Panc1 (cell line): ENCODE results near the gene LAMC3. TPM values are rescaled to one million over a fixed set of nuclear protein-coding genes. Genes with fewer than 3 reads are reported as not detected.

ENCODE experiments used
- ATAC-seq: fragments of 200-7000 bp; cut with Tn5 transposase; 2 replicates; pipeline ENCODE4 v1.9.1; 2020; ENCODE audit warnings: mild to moderate bottlenecking, moderate library complexity
- BruUV-seq: library from RNA; stranded (reverse); fragments of 400-500 nt; replicated peaks from 2 replicates; lab custom pipeline; 2021; lab: Mats Ljungman, UMichigan
- CTCF ChIA-PET: fragments of 300-600 bp; sonication (Branson Sonifier 250); formaldehyde crosslinking; loops from one replicate; lab custom pipeline; 2022; ENCODE audit warnings: antibody characterized with exemption; lab: Charles Lee
- POLR2A ChIA-PET: fragments of 300-600 bp; sonication (Branson Sonifier 250); formaldehyde crosslinking; loops from one replicate; lab custom pipeline; 2022; ENCODE audit warnings: antibody characterized with exemption; lab: Charles Lee
- DNase-seq: peaks from one replicate; pipeline ENCODE4 v3.0.0-alpha.2; 2010; ENCODE audit warnings: low read depth, low spot score
- H3K27ac ChIP-seq: 2 replicates; pipeline ENCODE4 v1.5.1; 2011; ENCODE audit warnings: mild to moderate bottlenecking, low read length, inconsistent platforms
- H3K27me3 ChIP-seq: fragments of 200-500 bp; sonication (Bioruptor generic); 2 replicates; pipeline ENCODE4 v1.6.0; 2014; ENCODE audit warnings: low read length, inconsistent platforms; ENCODE audit not compliant: control insufficient read depth, insufficient read depth
- H3K36me3 ChIP-seq: fragments of 200-500 bp; sonication (Bioruptor generic); 2 replicates; pipeline ENCODE4 v1.5.1; 2014; ENCODE audit warnings: inconsistent platforms, mild to moderate bottlenecking, low read length, moderate library complexity; ENCODE audit not compliant: control insufficient read depth, insufficient read depth
- H3K4me1 ChIP-seq: 2 replicates; pipeline ENCODE4 v1.5.1; 2011; ENCODE audit warnings: inconsistent platforms, mild to moderate bottlenecking, low read length, moderate library complexity; ENCODE audit not compliant: control insufficient read depth, insufficient read depth
- H3K4me3 ChIP-seq, 2 experiments: 2 replicates each; pipeline ENCODE4 v1.5.1; 2011 to 2012; ENCODE audit warnings: low read depth in 2 of 2, low read length in 2 of 2, mild to moderate bottlenecking in 2 of 2, inconsistent platforms in 1 of 2, moderate library complexity in 1 of 2
- H3K9me3 ChIP-seq: fragments of 200-500 bp; sonication (Bioruptor generic); 2 replicates; pipeline ENCODE4 v1.5.1; 2014; ENCODE audit warnings: low read depth, mild to moderate bottlenecking, inconsistent platforms, low read length, moderate library complexity; ENCODE audit not compliant: control insufficient read depth, insufficient read depth
- CTCF ChIP-seq: fragments of 450-650 bp; IDR thresholded peaks from 2 replicates; pipeline ENCODE4 v1.5.1; 2017; ENCODE audit warnings: mild to moderate bottlenecking
- POLR2AphosphoS5 ChIP-seq: IDR thresholded peaks from 2 replicates; pipeline ENCODE4 v1.6.1; 2012; ENCODE audit warnings: mild to moderate bottlenecking, low read depth, low read length, moderate library complexity
- REST ChIP-seq, 2 experiments: IDR thresholded peaks; 2 replicates each; pipeline ENCODE4 v1.6.1; 2011 to 2012; ENCODE audit warnings: low read depth in 2 of 2, control low read depth in 1 of 2, low read length in 1 of 2, mild to moderate bottlenecking in 1 of 2, moderate library complexity in 1 of 2; ENCODE audit not compliant: insufficient read depth in 1 of 2
- SIN3A ChIP-seq: IDR thresholded peaks from 2 replicates; pipeline ENCODE4 v1.6.1; 2012; ENCODE audit warnings: low read depth, mild to moderate bottlenecking, low read length, moderate library complexity, borderline replicate concordance; ENCODE audit not compliant: insufficient read depth
- TCF7L2 ChIP-seq: IDR thresholded peaks from 2 replicates; pipeline ENCODE4 v1.6.1; 2011; ENCODE audit warnings: mild to moderate bottlenecking, low read depth, low read length, inconsistent platforms
- in situ Hi-C: cut with HindIII; loops from 2 replicates; pipeline ENCODE4 v1.10.0; 2016; ENCODE audit warnings: low sequenced_read_pairs, low pct_unique_long_range_greater_than_20kb
- intact Hi-C: fragments of 100-400 bp; cut with micrococcal nuclease; formaldehyde crosslinking; loops from one replicate; pipeline ENCODE4 v1.10.0; 2022; ENCODE audit not compliant: unreplicated experiment
- total RNA-seq: library from RNA; stranded (reverse); gene quantifications from one replicate; pipeline ENCODE4 v1.2.1, GENCODE V29; 2021; ENCODE audit not compliant: unreplicated experiment

LAMC3 gene
- total RNA-seq, 1 experiment from 2014 or later = 16.4 TPM

- intact Hi-C loops (no loop called here), in situ Hi-C loops (no loop called here)
- Histone ChIP-seq H3K4me1 (no peaks in the 10 kb centered on the region), H3K9me3 (no peaks in the 10 kb centered on the region), H3K4me3 (no peak overlapping the region), H3K27ac (no peak overlapping the region), H3K27me3 (no peaks in the 10 kb centered on the region), H3K36me3 (no peaks in the 10 kb centered on the region)
- TF ChIP-seq SIN3A = no peak
- TF ChIP-seq CTCF = no peak
- TF ChIP-seq POLR2AphosphoS5 = no peak
- no peak for TF ChIP-seq REST (IDR thresholded peaks at IDR 0.05; ENCODE audit: insufficient read depth in 1 of 2, low read depth in 2 of 2, low read length in 1 of 2)
- TF ChIP-seq TCF7L2 = no peak
- ATAC-seq (no peak), DNase-seq (no peak)
- ChIA-PET POLR2A (no interaction called here), CTCF (interaction anchor here (0.6 to 0.7 kb wide), 2 partner anchors 73 to 230 kb away, joined by 4 to 5 read pairs; no protein-coding TSS in a partner anchor)
- BruUV-seq = no TSS peak
Observed at GRCh38 chr9:131105952-131106351, 97.0 kb downstream of the LAMC3 start.

GRCh38 chr9:131107760-131108159, 98.8 kb downstream of the LAMC3 start:
- no TSS peak for BruUV-seq
- H3K9me3 ChIP-seq = no peaks in the 10 kb centered on the region
- in situ Hi-C loops = no loop called here
- DNase-seq (no peak), ATAC-seq (no peak)
- intact Hi-C loops = no loop called here
- H3K4me3 ChIP-seq = no peak overlapping the region
- no peaks in the 10 kb centered on the region for H3K36me3 ChIP-seq
- no peaks in the 10 kb centered on the region for H3K27me3 ChIP-seq
- no peak overlapping the region for H3K27ac ChIP-seq
- CTCF ChIA-PET = no interaction called here
- POLR2A ChIA-PET = no interaction called here
- H3K4me1 ChIP-seq = no peaks in the 10 kb centered on the region
- no peak for TF ChIP-seq CTCF
- no peak for TF ChIP-seq REST (IDR thresholded peaks at IDR 0.05; ENCODE audit: insufficient read depth in 1 of 2, low read depth in 2 of 2, low read length in 1 of 2)
- TF ChIP-seq TCF7L2 = no peak
- TF ChIP-seq POLR2AphosphoS5 = no peak
- no peak for TF ChIP-seq SIN3A
